Kidney (tissue), 14 donors: ENCODE measurements around the gene CD37. TPM values are rescaled to one million over a fixed set of nuclear protein-coding genes. Genes with fewer than 3 reads are reported as not detected.

Experiments used
- DNase-seq, 5 donors: peaks; one replicate each; pipeline ENCODE4 v3.0.0-alpha.2; 2013 to 2020
- FAIRE-seq: peaks from 2 replicates; lab custom pipeline; 2012; peaks lifted over from hg19 to GRCh38; lab: Jason Lieb, UNC
- H3K27ac ChIP-seq, 2 donors: one replicate each; pipeline ENCODE4 v1.7.0; 2013; ENCODE audit warnings: low read depth in 2 of 2, low read length in 2 of 2, inconsistent platforms in 1 of 2
- H3K27me3 ChIP-seq: one replicate; pipeline ENCODE4 v1.7.1; 2013; ENCODE audit warnings: low read length, inconsistent platforms; ENCODE audit not compliant: control insufficient read depth, insufficient read depth
- H3K36me3 ChIP-seq, 3 donors: one replicate each; pipeline versions ENCODE4 v1.7.0 to v1.7.1; 2013; ENCODE audit warnings: low read length in 3 of 3, control low read depth in 1 of 3, inconsistent platforms in 1 of 3; ENCODE audit not compliant: insufficient read depth in 3 of 3, control insufficient read depth in 2 of 3
- H3K4me1 ChIP-seq, 3 donors: one replicate each; pipeline versions ENCODE4 v1.7.0 to v1.7.1; 2013; ENCODE audit warnings: low read length in 3 of 3, inconsistent platforms in 1 of 3, low read depth in 1 of 3; ENCODE audit not compliant: control insufficient read depth in 2 of 3, insufficient read depth in 2 of 3
- H3K4me3 ChIP-seq, 3 donors: one replicate each; pipeline versions ENCODE4 v1.7.0 to v1.8.1; 2013; ENCODE audit warnings: low read length in 3 of 3, control low read depth in 1 of 3, inconsistent platforms in 1 of 3
- H3K9ac ChIP-seq, 3 donors: one replicate each; pipeline versions ENCODE4 v1.7.0 to v1.7.1; 2013; ENCODE audit warnings: low read length in 3 of 3, control low read depth in 1 of 3, inconsistent platforms in 1 of 3
- H3K9me3 ChIP-seq, 3 donors: one replicate each; pipeline versions ENCODE4 v1.7.0 to v1.7.1; 2013; ENCODE audit warnings: low read length in 3 of 3, control low read depth in 1 of 3, inconsistent platforms in 1 of 3; ENCODE audit not compliant: control insufficient read depth in 2 of 3, insufficient read depth in 1 of 3
- intact Hi-C: fragments of 100-400 bp; cut with DNase I; formaldehyde crosslinking; loops from one replicate; pipeline ENCODE4 v1.11.1; 2022
- polyA plus RNA-seq: library from polyadenylated mRNA; stranded (reverse); fragments of 350-450 nt; fragmentation: Illumina TruSeq; extraction: RNeasy Lipid Tissue Mini Kit (QIAGEN cat#74804); gene quantifications from one replicate; pipeline ENCODE4 v1.2.3, GENCODE V29; 2014; ENCODE audit warnings: low read depth, low replicate concordance; ENCODE audit not compliant: insufficient read depth
- total RNA-seq: library from RNA; stranded (reverse); fragmentation: NEBNext Ultra II Directional; extraction: Animal tissue kit (Norgen Biotek cat#: 25700); gene quantifications from one replicate; pipeline ENCODE4 v1.2.1, GENCODE V29; 2021
- TF ChIP-seq, protein P1 (sequence below): IDR thresholded peaks from 3 replicates; pipeline ENCODE4 v1.5.1; 2012; ENCODE audit warnings: mild to moderate bottlenecking, moderate library complexity, borderline replicate concordance; ENCODE audit not compliant: insufficient read depth; ENCODE audit errors: extremely low read depth
- donor health status: control.
- donor health status: control.
- donor health status: control.
- donor health status: control.
- donor health status: control.
- donor health status: DM: yes; HTN: yes; CAD: no.
- donor health status: Normal renal cell carcinoma (clear cell type).

The CD37 gene
- total and polyA plus RNA-seq, 2 donors from 2014 or later = 3.8 to 35.7 TPM

DNA sequence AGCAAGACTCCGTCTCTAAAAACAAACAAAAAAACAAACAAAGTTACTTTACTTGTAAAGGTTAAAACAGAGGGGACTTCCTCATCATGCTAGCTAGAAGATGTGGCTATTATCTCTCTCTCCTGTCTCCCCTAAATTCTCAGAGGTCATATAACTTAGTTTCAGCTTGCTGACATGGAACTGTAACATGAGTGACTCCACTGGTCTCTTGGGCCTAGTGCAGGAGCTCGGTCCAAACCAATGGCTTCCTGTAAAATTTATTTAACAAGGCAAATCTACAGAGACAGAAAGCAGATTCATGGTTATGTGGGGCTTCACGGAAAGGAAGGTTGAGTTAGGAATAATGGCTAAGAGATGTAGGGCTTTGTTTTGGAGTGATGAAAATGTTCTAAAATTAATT, 43.3 kb downstream of the CD37 start:
- TF ChIP-seq, protein P1, sequence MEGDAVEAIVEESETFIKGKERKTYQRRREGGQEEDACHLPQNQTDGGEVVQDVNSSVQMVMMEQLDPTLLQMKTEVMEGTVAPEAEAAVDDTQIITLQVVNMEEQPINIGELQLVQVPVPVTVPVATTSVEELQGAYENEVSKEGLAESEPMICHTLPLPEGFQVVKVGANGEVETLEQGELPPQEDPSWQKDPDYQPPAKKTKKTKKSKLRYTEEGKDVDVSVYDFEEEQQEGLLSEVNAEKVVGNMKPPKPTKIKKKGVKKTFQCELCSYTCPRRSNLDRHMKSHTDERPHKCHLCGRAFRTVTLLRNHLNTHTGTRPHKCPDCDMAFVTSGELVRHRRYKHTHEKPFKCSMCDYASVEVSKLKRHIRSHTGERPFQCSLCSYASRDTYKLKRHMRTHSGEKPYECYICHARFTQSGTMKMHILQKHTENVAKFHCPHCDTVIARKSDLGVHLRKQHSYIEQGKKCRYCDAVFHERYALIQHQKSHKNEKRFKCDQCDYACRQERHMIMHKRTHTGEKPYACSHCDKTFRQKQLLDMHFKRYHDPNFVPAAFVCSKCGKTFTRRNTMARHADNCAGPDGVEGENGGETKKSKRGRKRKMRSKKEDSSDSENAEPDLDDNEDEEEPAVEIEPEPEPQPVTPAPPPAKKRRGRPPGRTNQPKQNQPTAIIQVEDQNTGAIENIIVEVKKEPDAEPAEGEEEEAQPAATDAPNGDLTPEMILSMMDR = no peak
- no peaks in the 10 kb centered on the region for H3K36me3 ChIP-seq
- no peak for DNase-seq
- no peaks in the 10 kb centered on the region for H3K4me1 ChIP-seq
- no peaks in the 10 kb centered on the region for H3K9me3 ChIP-seq
- no peaks in the 10 kb centered on the region for H3K27me3 ChIP-seq
- no peak overlapping the region for H3K4me3 ChIP-seq
- no peak for FAIRE-seq
- no peak overlapping the region for H3K9ac ChIP-seq
- intact Hi-C loops = no loop called here
- H3K27ac ChIP-seq = no peak overlapping the region

DNA sequence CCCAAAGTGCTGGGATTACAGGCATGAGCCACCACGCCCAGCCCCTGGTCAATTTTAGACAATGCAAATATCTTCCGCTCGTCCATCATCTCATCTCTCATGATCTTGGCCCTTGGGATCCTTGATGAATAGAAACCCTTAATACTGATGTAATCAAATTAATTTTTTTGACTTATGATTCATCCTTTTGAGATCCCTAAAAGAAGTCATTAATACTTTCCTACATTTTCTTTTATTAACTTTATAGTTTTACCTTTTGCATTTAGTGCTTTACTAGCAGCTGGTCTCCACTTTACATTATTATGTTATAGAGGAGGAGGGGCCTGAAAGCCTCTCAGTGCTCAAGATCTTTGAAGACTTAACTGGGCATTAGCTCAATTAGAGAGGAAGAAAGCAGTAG, 45.2 kb downstream of the CD37 start:
- Histone ChIP-seq H3K9ac (no peak overlapping the region), H3K27ac (no peak overlapping the region), H3K4me1 (no peaks in the 10 kb centered on the region), H3K36me3 (no peaks in the 10 kb centered on the region), H3K27me3 (no peaks in the 10 kb centered on the region), H3K9me3 (no peaks in the 10 kb centered on the region), H3K4me3 (no peak overlapping the region)
- DNase-seq (no peak), FAIRE-seq (no peak)
- intact Hi-C loops = no loop called here
- TF ChIP-seq, protein P1 = no peak

DNA sequence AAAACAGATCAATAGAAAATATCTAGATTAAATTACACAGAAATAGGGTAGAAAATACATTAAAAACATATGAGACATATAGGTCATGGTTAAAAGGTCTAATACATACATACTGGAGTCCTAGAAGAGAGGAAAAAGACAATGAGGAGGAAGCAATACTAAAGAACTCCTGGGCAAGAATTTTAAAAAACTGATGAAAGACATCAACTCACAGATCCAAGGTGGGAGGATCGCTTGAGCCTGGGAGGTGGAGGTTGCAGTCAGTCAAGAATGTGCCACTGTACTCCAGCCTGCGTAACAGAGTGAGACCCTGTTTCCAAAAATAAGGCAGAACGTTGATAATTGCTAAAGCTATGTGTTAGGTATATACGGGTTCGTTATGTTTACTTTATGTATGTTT, 47.4 kb downstream of the CD37 start:
- H3K4me1 ChIP-seq = no peaks in the 10 kb centered on the region
- DNase-seq = no peak
- no peak for FAIRE-seq
- no peak overlapping the region for H3K9ac ChIP-seq
- intact Hi-C loops = no loop called here
- H3K9me3 ChIP-seq = no peaks in the 10 kb centered on the region
- no peaks in the 10 kb centered on the region for H3K27me3 ChIP-seq
- H3K36me3 ChIP-seq = no peaks in the 10 kb centered on the region
- TF ChIP-seq, protein P1 = no peak
- H3K4me3 ChIP-seq = no peak overlapping the region
- H3K27ac ChIP-seq = no peak overlapping the region

DNA sequence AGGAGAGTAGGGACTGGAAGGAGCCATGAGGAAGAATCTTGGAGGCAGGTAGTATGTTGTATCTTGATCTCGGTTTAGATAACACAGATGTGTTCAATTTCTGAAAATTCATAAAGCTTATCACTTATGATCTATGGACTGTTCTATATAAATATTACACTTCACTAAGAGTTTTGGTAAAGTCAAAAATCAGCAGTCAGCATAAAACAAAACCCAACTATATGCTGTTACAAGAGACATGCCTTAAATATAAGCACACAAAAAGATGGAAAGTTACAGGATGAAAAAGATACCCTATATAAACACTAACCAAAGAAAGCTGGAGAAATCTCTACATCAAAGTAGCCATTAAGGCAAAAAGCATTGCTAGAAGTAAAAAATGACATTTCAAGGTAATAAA, 48.4 kb downstream of the CD37 start:
- Histone ChIP-seq H3K27me3 (no peaks in the 10 kb centered on the region), H3K9me3 (no peaks in the 10 kb centered on the region), H3K36me3 (no peaks in the 10 kb centered on the region), H3K9ac (no peak overlapping the region), H3K4me1 (no peaks in the 10 kb centered on the region), H3K4me3 (no peak overlapping the region), H3K27ac (no peak overlapping the region)
- no peak for FAIRE-seq
- TF ChIP-seq, protein P1 = no peak
- no peak for DNase-seq
- intact Hi-C loops = no loop called here
